ENCODE measurements around the gene RFC5. TPM values are rescaled to one million over a fixed set of nuclear protein-coding genes. Genes with fewer than 3 reads are reported as not detected.

RFC5 gene
- total RNA-seq, 1 donor from 2014 or later = 5.8 TPM

DNA sequence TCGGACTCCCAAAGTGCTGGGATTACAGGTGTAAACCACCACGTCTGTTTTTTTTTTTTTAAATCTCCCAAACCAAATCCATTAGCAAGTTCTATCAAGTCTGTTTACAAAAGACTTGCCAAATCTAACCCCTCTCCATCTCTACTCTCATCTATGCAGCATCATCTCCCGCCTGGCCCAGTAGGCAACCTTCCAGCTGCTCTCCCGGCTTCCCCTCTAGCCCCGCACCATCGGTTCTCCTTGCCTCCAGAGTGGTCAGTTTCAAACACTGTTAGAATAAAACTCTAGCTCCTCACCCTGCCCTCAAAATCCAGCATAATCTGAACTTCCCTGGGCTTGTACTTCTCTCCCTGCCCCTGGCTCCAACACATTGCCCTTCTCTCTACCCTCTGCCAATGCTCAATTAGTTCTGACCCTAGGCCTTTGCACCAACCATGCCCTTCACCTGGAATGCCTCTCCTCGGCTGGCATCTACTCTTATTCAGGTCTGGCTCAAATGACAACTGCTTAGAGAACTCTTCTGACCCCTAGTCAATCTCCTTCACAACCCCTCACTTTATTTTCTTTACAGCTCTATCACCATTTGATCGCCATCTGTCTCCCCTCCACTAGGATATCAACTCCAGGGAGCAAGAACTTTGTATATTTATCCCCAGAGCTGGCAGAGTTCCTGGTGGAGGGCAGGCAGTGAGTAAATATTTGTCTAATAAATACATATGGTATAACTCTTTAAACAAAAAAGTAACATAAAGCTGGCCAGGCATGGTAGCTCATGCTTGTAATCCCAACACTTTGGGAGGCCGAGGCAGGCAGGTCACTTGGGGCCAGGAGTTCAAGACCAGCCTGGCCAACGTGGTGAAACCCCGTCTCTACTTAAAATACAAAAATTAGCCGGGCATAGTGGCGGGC is 39.6 kb downstream of the RFC5 start:
- peaks cover 38% of the 10 kb centered on the region for H3K4me1 ChIP-seq (ENCODE audit: insufficient read depth, low read length)
- H4K20me1 ChIP-seq (ENCODE audit: insufficient read depth, low read length) = peaks cover 24% of the 10 kb centered on the region
- peaks cover 74% of the 10 kb centered on the region for H3K79me2 ChIP-seq (ENCODE audit: insufficient read depth, low read length)
- H3K4me3 ChIP-seq (ENCODE audit: insufficient read depth, low read depth, low read length) = no peak overlapping the region
- no peaks in the 10 kb centered on the region for H3K27me3 Mint-ChIP-seq (ENCODE audit: low read depth, unreplicated experiment)
- FAIRE-seq (no peak), DNase-seq (ENCODE audit: low read depth) (no peak)
- H3K4me3 Mint-ChIP-seq (ENCODE audit: unreplicated experiment) = no peak overlapping the region
- no peaks in the 10 kb centered on the region for H3K36me3 ChIP-seq (ENCODE audit: insufficient read depth, low read length)
- TF ChIP-seq, protein P1, sequence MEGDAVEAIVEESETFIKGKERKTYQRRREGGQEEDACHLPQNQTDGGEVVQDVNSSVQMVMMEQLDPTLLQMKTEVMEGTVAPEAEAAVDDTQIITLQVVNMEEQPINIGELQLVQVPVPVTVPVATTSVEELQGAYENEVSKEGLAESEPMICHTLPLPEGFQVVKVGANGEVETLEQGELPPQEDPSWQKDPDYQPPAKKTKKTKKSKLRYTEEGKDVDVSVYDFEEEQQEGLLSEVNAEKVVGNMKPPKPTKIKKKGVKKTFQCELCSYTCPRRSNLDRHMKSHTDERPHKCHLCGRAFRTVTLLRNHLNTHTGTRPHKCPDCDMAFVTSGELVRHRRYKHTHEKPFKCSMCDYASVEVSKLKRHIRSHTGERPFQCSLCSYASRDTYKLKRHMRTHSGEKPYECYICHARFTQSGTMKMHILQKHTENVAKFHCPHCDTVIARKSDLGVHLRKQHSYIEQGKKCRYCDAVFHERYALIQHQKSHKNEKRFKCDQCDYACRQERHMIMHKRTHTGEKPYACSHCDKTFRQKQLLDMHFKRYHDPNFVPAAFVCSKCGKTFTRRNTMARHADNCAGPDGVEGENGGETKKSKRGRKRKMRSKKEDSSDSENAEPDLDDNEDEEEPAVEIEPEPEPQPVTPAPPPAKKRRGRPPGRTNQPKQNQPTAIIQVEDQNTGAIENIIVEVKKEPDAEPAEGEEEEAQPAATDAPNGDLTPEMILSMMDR (IDR thresholded peaks at IDR 0.05; ENCODE audit: insufficient read depth, low read depth, low read length) = no peak
- no peak for TF ChIP-seq EZH2 (IDR thresholded peaks at IDR 0.05; ENCODE audit: insufficient read depth, low read length)
- H3K27me3 ChIP-seq (ENCODE audit: insufficient read depth, low read length) = no peaks in the 10 kb centered on the region
- H3K36me3 Mint-ChIP-seq (ENCODE audit: low read depth, unreplicated experiment) = peaks cover 13% of the 10 kb centered on the region
- no peaks in the 10 kb centered on the region for H3K9me3 ChIP-seq (ENCODE audit: insufficient read depth, low read depth, low read length)
- H3K4me2 ChIP-seq (ENCODE audit: low read length) = no peak overlapping the region
- no peak overlapping the region for H2AFZ ChIP-seq (ENCODE audit: low read depth, low read length)
- no peak overlapping the region for H3K9ac ChIP-seq (ENCODE audit: low read length)
- no peak overlapping the region for H3K27ac Mint-ChIP-seq (ENCODE audit: unreplicated experiment)
- H3K27ac ChIP-seq (ENCODE audit: low read depth, low read length) = no peak overlapping the region
- H3K9me3 Mint-ChIP-seq (ENCODE audit: unreplicated experiment) = no peaks in the 10 kb centered on the region
- H3K4me1 Mint-ChIP-seq (ENCODE audit: low read depth, unreplicated experiment) = peaks cover 32% of the 10 kb centered on the region

GRCh38 chr12:118058227-118058626 is 41.7 kb downstream of the RFC5 start:
- peaks cover 13% of the 10 kb centered on the region for H4K20me1 ChIP-seq (ENCODE audit: insufficient read depth, low read length)
- FAIRE-seq (no peak), DNase-seq (ENCODE audit: low read depth) (no peak)
- H3K4me2 ChIP-seq (ENCODE audit: low read length) = peak overlapping the region; percentile 99
- no peaks in the 10 kb centered on the region for H3K36me3 ChIP-seq (ENCODE audit: insufficient read depth, low read length)
- TF ChIP-seq, protein P1 (IDR thresholded peaks at IDR 0.05; ENCODE audit: insufficient read depth, low read depth, low read length) = no peak
- no peak for TF ChIP-seq EZH2 (IDR thresholded peaks at IDR 0.05; ENCODE audit: insufficient read depth, low read length)
- H3K4me1 ChIP-seq (ENCODE audit: insufficient read depth, low read length) = peaks cover 29% of the 10 kb centered on the region
- H3K9me3 ChIP-seq (ENCODE audit: insufficient read depth, low read depth, low read length) = no peaks in the 10 kb centered on the region
- H2AFZ ChIP-seq (ENCODE audit: low read depth, low read length) = no peak overlapping the region
- H3K4me3 Mint-ChIP-seq (ENCODE audit: unreplicated experiment) = no peak overlapping the region
- no peaks in the 10 kb centered on the region for H3K27me3 Mint-ChIP-seq (ENCODE audit: low read depth, unreplicated experiment)
- H3K27ac Mint-ChIP-seq (ENCODE audit: unreplicated experiment) = peak overlapping the region; percentile 1
- no peak overlapping the region for H3K27ac ChIP-seq (ENCODE audit: low read depth, low read length)
- H3K27me3 ChIP-seq (ENCODE audit: insufficient read depth, low read length) = no peaks in the 10 kb centered on the region
- no peak overlapping the region for H3K9ac ChIP-seq (ENCODE audit: low read length)
- no peaks in the 10 kb centered on the region for H3K9me3 Mint-ChIP-seq (ENCODE audit: unreplicated experiment)
- no peak overlapping the region for H3K4me3 ChIP-seq (ENCODE audit: insufficient read depth, low read depth, low read length)
- peaks cover 79% of the 10 kb centered on the region for H3K79me2 ChIP-seq (ENCODE audit: insufficient read depth, low read length)
- H3K36me3 Mint-ChIP-seq (ENCODE audit: low read depth, unreplicated experiment) = peaks cover 4% of the 10 kb centered on the region
- H3K4me1 Mint-ChIP-seq (ENCODE audit: low read depth, unreplicated experiment) = peaks cover 24% of the 10 kb centered on the region

- peak overlapping the region; percentile 80 for H3K27ac ChIP-seq (ENCODE audit: low read depth, low read length)
- Mint-ChIP-seq H3K27me3 (ENCODE audit: low read depth, unreplicated experiment) (no peaks in the 10 kb centered on the region), H3K9me3 (ENCODE audit: unreplicated experiment) (no peaks in the 10 kb centered on the region), H3K36me3 (ENCODE audit: low read depth, unreplicated experiment) (peaks cover 4% of the 10 kb centered on the region), H3K27ac (ENCODE audit: unreplicated experiment) (peak overlapping the region; percentile 1), H3K4me1 (ENCODE audit: low read depth, unreplicated experiment) (peaks cover 24% of the 10 kb centered on the region), H3K4me3 (ENCODE audit: unreplicated experiment) (peak overlapping the region; percentile 96)
- no peaks in the 10 kb centered on the region for H3K36me3 ChIP-seq (ENCODE audit: insufficient read depth, low read length)
- H2AFZ ChIP-seq (ENCODE audit: low read depth, low read length) = no peak overlapping the region
- H3K4me2 ChIP-seq (ENCODE audit: low read length) = peak overlapping the region; percentile 99
- no peak overlapping the region for H3K4me3 ChIP-seq (ENCODE audit: insufficient read depth, low read depth, low read length)
- TF ChIP-seq, protein P1 (IDR thresholded peaks at IDR 0.05; ENCODE audit: insufficient read depth, low read depth, low read length) = no peak
- no peak for TF ChIP-seq EZH2 (IDR thresholded peaks at IDR 0.05; ENCODE audit: insufficient read depth, low read length)
- DNase-seq (ENCODE audit: low read depth) (no peak), FAIRE-seq (no peak)
- peaks cover 73% of the 10 kb centered on the region for H3K79me2 ChIP-seq (ENCODE audit: insufficient read depth, low read length)
- H3K4me1 ChIP-seq (ENCODE audit: insufficient read depth, low read length) = peaks cover 22% of the 10 kb centered on the region
- peaks cover 13% of the 10 kb centered on the region for H4K20me1 ChIP-seq (ENCODE audit: insufficient read depth, low read length)
- peak overlapping the region; percentile 99 for H3K9ac ChIP-seq (ENCODE audit: low read length)
- H3K9me3 ChIP-seq (ENCODE audit: insufficient read depth, low read depth, low read length) = no peaks in the 10 kb centered on the region
- H3K27me3 ChIP-seq (ENCODE audit: insufficient read depth, low read length) = no peaks in the 10 kb centered on the region
Measured at GRCh38 chr12:118058881-118059280, 42.4 kb downstream of the RFC5 start.
